ENCODE measurements around the gene CDK5RAP2. TPM values are rescaled to one million over a fixed set of nuclear protein-coding genes. Genes with fewer than 3 reads are reported as not detected.

CDK5RAP2 gene
- total and polyA plus RNA-seq, 10 donors: 19.5 to 93.7 (median 61.9) TPM

GRCh38 chr9:120534266-120534665 is 45.7 kb downstream of the CDK5RAP2 start:
- Histone ChIP-seq H3K4me3 (no peak overlapping the region), H3K27ac (no peak overlapping the region), H3K27me3 (replicated peaks in 1 of 7) (no peaks in the 10 kb centered on the region), H3K9me3 (no peaks in the 10 kb centered on the region), H3K4me1 (peaks cover 0 to 6% (median 0%) of the 10 kb centered on the region in 6 donors), H3K36me3 (peaks cover 0 to 98% (median 78%) of the 10 kb centered on the region in 6 donors)
- no peak for DNase-seq
- intact Hi-C loops (cut with DNase I; ENCODE audit: low total_unique reads): no loop called here
- WGBS, 5 donors: 88 to 97% (median 96%) methylated on average over 2 of the region's 2 CpGs
- TF ChIP-seq CTCF (IDR thresholded peaks at IDR 0.05 in 8 of 11, conservative IDR thresholded peaks at IDR 0.05 in 3 of 11) (no peak), POLR2A (IDR thresholded peaks at IDR 0.05) (no peak)

- H3K36me3 ChIP-seq: peaks cover 0 to 98% (median 81%) of the 10 kb centered on the region in 6 donors
- no peak for TF ChIP-seq CTCF (IDR thresholded peaks at IDR 0.05 in 8 of 11, conservative IDR thresholded peaks at IDR 0.05 in 3 of 11)
- no peak for TF ChIP-seq POLR2A (IDR thresholded peaks at IDR 0.05)
- no peak for TF ChIP-seq POLR2AphosphoS5 (IDR thresholded peaks at IDR 0.05)
- no peak overlapping the region for H3K4me3 ChIP-seq
- H3K9me3 ChIP-seq: no peaks in the 10 kb centered on the region
- H3K27ac ChIP-seq: no peak overlapping the region
- no peaks in the 10 kb centered on the region for H3K27me3 ChIP-seq (replicated peaks in 1 of 7)
- peaks cover 0 to 6% (median 0%) of the 10 kb centered on the region in 6 donors for H3K4me1 ChIP-seq
- intact Hi-C loops (cut with DNase I; ENCODE audit: low total_unique reads): no loop called here
- DNase-seq: no peak
- 92 to 97% (median 96%) methylated on average over 10 of the region's 10 CpGs for WGBS, 5 donors
These were observed 47.1 kb downstream of the CDK5RAP2 start for GRCh38 chr9:120532891-120533290.

- WGBS, 5 donors: 80 to 93% (median 88%) methylated on average over 6 of the region's 6 CpGs
- H3K36me3 ChIP-seq: peaks cover 0 to 98% (median 83%) of the 10 kb centered on the region in 6 donors
- intact Hi-C loops (cut with DNase I; ENCODE audit: low total_unique reads): no loop called here
These were observed 47.5 kb downstream of the CDK5RAP2 start for GRCh38 chr9:120532475-120532874.

More at GRCh38 chr9:120532475-120532874, 47.5 kb downstream of the CDK5RAP2 start:
- Histone ChIP-seq H3K4me1 (peaks cover 0 to 6% (median 0%) of the 10 kb centered on the region in 6 donors), H3K27me3 (replicated peaks in 1 of 7) (no peaks in the 10 kb centered on the region), H3K9me3 (no peaks in the 10 kb centered on the region), H3K4me3 (no peak overlapping the region), H3K27ac (no peak overlapping the region)
- DNase-seq: no peak
- TF ChIP-seq POLR2A (IDR thresholded peaks at IDR 0.05) (no peak), POLR2AphosphoS5 (IDR thresholded peaks at IDR 0.05) (no peak), CTCF (IDR thresholded peaks at IDR 0.05 in 8 of 11, conservative IDR thresholded peaks at IDR 0.05 in 3 of 11) (no peak)

Data from spleen (tissue), 11 donors.